SK-N-SH (cell line): ENCODE data around the gene C6. TPM values are rescaled to one million over a fixed set of nuclear protein-coding genes. Genes with fewer than 3 reads are reported as not detected.

Experiments
- CTCF ChIA-PET: fragments of 300-600, 350-600 bp; formaldehyde crosslinking; extraction: SDS; loops from one replicate; lab custom pipeline; 2021; lab: Yijun Ruan, JAX
- POLR2A ChIA-PET: fragments of 350-600 bp; sonication (Branson Sonifier 250); formaldehyde crosslinking; extraction: SDS; loops from one replicate; lab custom pipeline; 2020; ENCODE audit warnings: antibody characterized with exemption, inconsistent platforms; lab: Yijun Ruan, JAX
- DNase-seq: peaks from one replicate; pipeline ENCODE4 v3.0.0; 2012
- H2AFZ ChIP-seq: fragments of 200-600 bp; sonication (generic); 2 replicates; pipeline ENCODE4 v1.8.1; 2016; ENCODE audit warnings: antibody characterized with exemption, mild to moderate bottlenecking, low read depth
- H3F3A ChIP-seq: fragments of 200-600 bp; sonication (generic); replicated peaks from 2 replicates; pipeline ENCODE3; 2016; ENCODE audit warnings: antibody characterized with exemption, mild to moderate bottlenecking; ENCODE audit not compliant: insufficient read depth
- H3K27ac ChIP-seq, 2 experiments: fragments of 200-500 bp in 1 of 2; fragments of 200-600 bp in 1 of 2; sonication (Bioruptor generic) in 1 of 2; sonication (generic), shearing (Covaris generic) in 1 of 2; 2 replicates each; pipeline versions ENCODE4 v1.5.1 to v1.6.1; 2014 to 2016; ENCODE audit warnings: low read depth in 2 of 2, inconsistent platforms in 1 of 2, low read length in 1 of 2, mild to moderate bottlenecking in 1 of 2, mixed read lengths in 1 of 2
- H3K27me3 ChIP-seq: fragments of 200-600 bp; sonication (generic), shearing (Covaris generic); 2 replicates; pipeline ENCODE4 v1.6.1; 2016; ENCODE audit warnings: mixed run types; ENCODE audit not compliant: insufficient read depth
- H3K36me3 ChIP-seq, 2 experiments: fragments of 200-500 bp in 1 of 2; fragments of 200-600 bp in 1 of 2; sonication (Bioruptor generic) in 1 of 2; sonication (generic) in 1 of 2; replicated peaks in 1 of 2; 2 replicates each; pipeline versions ENCODE3 to v1.5.1; 2014 to 2016; ENCODE audit warnings: low read length in 1 of 2, mild to moderate bottlenecking in 1 of 2; ENCODE audit not compliant: insufficient read depth in 2 of 2, control insufficient read depth in 1 of 2
- H3K4me1 ChIP-seq, 2 experiments: fragments of 200-500 bp in 1 of 2; fragments of 200-600 bp in 1 of 2; sonication (Bioruptor generic) in 1 of 2; sonication (generic), shearing (Covaris generic) in 1 of 2; 2 replicates each; pipeline versions ENCODE4 v1.5.1 to v1.6.1; 2014 to 2016; ENCODE audit warnings: low read depth in 1 of 2, low read length in 1 of 2, mixed run types in 1 of 2; ENCODE audit not compliant: insufficient read depth in 2 of 2, control insufficient read depth in 1 of 2
- H3K4me2 ChIP-seq: fragments of 200-600 bp; sonication (generic), shearing (Covaris generic); 2 replicates; pipeline ENCODE4 v1.6.1; 2017; ENCODE audit warnings: mixed run types
- H3K4me3 ChIP-seq, 2 experiments: fragments of 200-500 bp in 1 of 2; fragments of 200-600 bp in 1 of 2; sonication (Bioruptor generic) in 1 of 2; sonication (generic), shearing (Covaris generic) in 1 of 2; 2 replicates each; pipeline versions ENCODE4 v1.5.1 to v1.8.1; 2014 to 2016; ENCODE audit warnings: low read depth in 2 of 2, inconsistent platforms in 1 of 2, low read length in 1 of 2, mild to moderate bottlenecking in 1 of 2, mixed read lengths in 1 of 2, moderate library complexity in 1 of 2
- H3K79me2 ChIP-seq: fragments of 200-600 bp; sonication (generic); 2 replicates; pipeline ENCODE4 v1.8.1; 2017; ENCODE audit warnings: mild to moderate bottlenecking; ENCODE audit not compliant: insufficient read depth
- H3K9ac ChIP-seq: fragments of 200-600 bp; sonication (generic); 2 replicates; pipeline ENCODE4 v1.6.1; 2017; ENCODE audit warnings: mixed run types
- H3K9me2 ChIP-seq: fragments of 200-600 bp; sonication (generic); 2 replicates; pipeline ENCODE4 v1.6.1; 2017; ENCODE audit warnings: mixed run types
- H3K9me3 ChIP-seq: fragments of 200-600 bp; sonication (generic); 2 replicates; pipeline ENCODE4 v1.6.1; 2017; ENCODE audit warnings: mixed run types, mild to moderate bottlenecking, moderate library complexity
- H4K20me1 ChIP-seq: fragments of 200-600 bp; sonication (generic); 2 replicates; pipeline ENCODE4 v1.6.1; 2017; ENCODE audit warnings: mild to moderate bottlenecking, mixed run types; ENCODE audit not compliant: insufficient read depth
- CTCF ChIP-seq: fragments of 200-600 bp; sonication (generic); IDR thresholded peaks from 2 replicates; pipeline ENCODE4 v1.6.1; 2017; ENCODE audit warnings: antibody characterized with exemption, mild to moderate bottlenecking, moderate library complexity
- FOSL2 ChIP-seq: IDR thresholded peaks from 2 replicates; pipeline ENCODE4 v1.4.0; 2012; ENCODE audit warnings: low read depth, mild to moderate bottlenecking, moderate library complexity, borderline replicate concordance
- GABPA ChIP-seq: IDR thresholded peaks from 2 replicates; pipeline ENCODE4 v1.4.0; 2012; ENCODE audit warnings: low read depth, mild to moderate bottlenecking
- IRF3 ChIP-seq: fragments of 150-350 bp; IDR thresholded peaks from 2 replicates; pipeline ENCODE4 v1.6.1; 2016; ENCODE audit warnings: mild to moderate bottlenecking, low read depth, low read length
- MAX ChIP-seq: IDR thresholded peaks from 2 replicates; pipeline ENCODE4 v1.4.0; 2012; ENCODE audit warnings: low read depth
- MEF2A ChIP-seq: IDR thresholded peaks from 2 replicates; pipeline ENCODE4 v1.4.0; 2012; ENCODE audit warnings: low read depth, borderline replicate concordance
- REST ChIP-seq: IDR thresholded peaks from 2 replicates; pipeline ENCODE4 v1.6.1; 2012; ENCODE audit warnings: mild to moderate bottlenecking, low read depth, low read length, moderate library complexity
- RXRA ChIP-seq: IDR thresholded peaks from 2 replicates; pipeline ENCODE4 v1.4.0; 2012; ENCODE audit warnings: low read depth, mild to moderate bottlenecking, borderline replicate concordance
- SIN3A ChIP-seq: IDR thresholded peaks from 2 replicates; pipeline ENCODE4 v1.6.1; 2012; ENCODE audit warnings: low read depth, mild to moderate bottlenecking, low read length, moderate library complexity, borderline replicate concordance
- USF2 ChIP-seq: fragments of 150-350 bp; IDR thresholded peaks from 2 replicates; pipeline ENCODE4 v1.6.1; 2017; ENCODE audit warnings: antibody characterized with exemption, low read length, low read depth, borderline replicate concordance
- YY1 ChIP-seq: IDR thresholded peaks from 2 replicates; pipeline ENCODE4 v1.4.0; 2012; ENCODE audit warnings: low read depth, mild to moderate bottlenecking
- WGBS: methylation state at CpG from one replicate; pipeline ENCODE4 v1.1.6; 2017; ENCODE audit warnings: low lambda C conversion rate; 5-methylcytosine and 5-hydroxymethylcytosine counted together
- polyA plus RNA-seq, 3 experiments: library from polyadenylated mRNA; depleted of rRNA; stranded (reverse); fragments of >200 nt; gene quantifications; 2 replicates each; pipeline ENCODE4 v1.2.3, GENCODE V29; 2012

C6 gene
- polyA plus RNA-seq, 1 of the 3 experiments (the other 2 are of a cell fraction), result 0.08 TPM

GRCh38 chr5:41191249-41191648 lies 22.1 kb downstream of the C6 start:
- no peak for TF ChIP-seq REST
- TF ChIP-seq FOSL2, result no peak
- TF ChIP-seq IRF3, result no peak
- TF ChIP-seq YY1, result no peak
- no peak for TF ChIP-seq MEF2A
- no peak for TF ChIP-seq MAX
- no peak for TF ChIP-seq USF2
- TF ChIP-seq RXRA, result no peak
- TF ChIP-seq CTCF, result no peak
- TF ChIP-seq GABPA, result no peak
- TF ChIP-seq SIN3A, result no peak
- no peak overlapping the region for H3K4me2 ChIP-seq
- no peak overlapping the region for H3K4me3 ChIP-seq
- H2AFZ ChIP-seq, result no peak overlapping the region
- H4K20me1 ChIP-seq, result no peaks in the 10 kb centered on the region
- WGBS, result 53% methylated on average over 4 of the region's 4 CpGs
- H3K9me2 ChIP-seq, result no peaks in the 10 kb centered on the region
- no peaks in the 10 kb centered on the region for H3F3A ChIP-seq
- POLR2A ChIA-PET, result interaction anchor here (0.7 kb wide), 1 partner anchor 213 kb away, joined by 5 read pairs; no protein-coding TSS in a partner anchor
- no peak overlapping the region for H3K9ac ChIP-seq
- no peaks in the 10 kb centered on the region for H3K27me3 ChIP-seq
- H3K4me1 ChIP-seq, result no peaks in the 10 kb centered on the region
- H3K9me3 ChIP-seq, result no peaks in the 10 kb centered on the region
- CTCF ChIA-PET, result no interaction called here
- no peaks in the 10 kb centered on the region for H3K36me3 ChIP-seq
- no peak for DNase-seq
- no peak overlapping the region for H3K27ac ChIP-seq
- H3K79me2 ChIP-seq, result no peaks in the 10 kb centered on the region
